ENCODE data around the gene CST2.

Gene CST2

DNA sequence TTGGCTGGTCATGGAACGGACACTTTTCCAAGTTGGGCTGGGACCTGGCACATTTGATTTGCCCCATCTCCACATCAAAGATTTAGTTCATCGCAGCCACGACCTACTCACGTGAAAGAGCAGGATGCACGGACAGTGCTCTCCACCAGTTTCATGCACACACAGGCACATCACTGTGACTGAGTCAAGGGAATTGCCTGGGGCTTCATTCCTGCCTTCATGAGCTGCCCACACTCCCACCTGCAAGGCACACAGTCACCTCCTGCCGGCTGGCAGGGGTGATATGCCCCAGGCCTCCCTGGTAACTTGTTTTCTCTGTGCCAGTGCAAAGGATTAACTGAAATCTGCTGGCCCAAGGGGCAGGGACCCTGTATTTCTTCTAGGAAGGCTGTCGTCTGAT lies 52.4 kb downstream of the CST2 start:
- Histone ChIP-seq H3K4me3 (ENCODE audit: low read length in 2 of 2) (peak overlapping the region in 1 of 2 donors; percentile 48), H4K8ac (ENCODE audit: low read depth, low read length) (no peak overlapping the region), H2BK12ac (ENCODE audit: low read length) (no peak overlapping the region), H3K4ac (ENCODE audit: low read length) (no peak overlapping the region), H3K9ac (ENCODE audit: low read depth, low read length, poor library complexity) (no peak overlapping the region), H3K23ac (ENCODE audit: low read depth, low read length, poor library complexity) (no peak overlapping the region), H3K9me3 (replicated peaks in 1 of 2; ENCODE audit: control insufficient read depth in 2 of 2, insufficient read depth in 1 of 2, low read depth in 1 of 2, low read length in 2 of 2) (peaks cover 0 to 2% of the 10 kb centered on the region in 2 donors), H3K79me1 (ENCODE audit: low read depth, low read length) (no peaks in the 10 kb centered on the region), H2BK5ac (ENCODE audit: low read length) (no peak overlapping the region), H2AK5ac (ENCODE audit: low read depth, low read length) (no peak overlapping the region), H3K18ac (ENCODE audit: low read length) (no peak overlapping the region), H2BK120ac (ENCODE audit: low read depth, low read length) (no peak overlapping the region), H3K4me1 (ENCODE audit: control insufficient read depth in 2 of 2, insufficient read depth in 1 of 2, low read depth in 1 of 2, low read length in 2 of 2) (peaks cover 0 to 9% of the 10 kb centered on the region in 2 donors), H4K91ac (ENCODE audit: low read depth, low read length, poor library complexity) (no peak overlapping the region), H2BK15ac (ENCODE audit: low read length) (no peak overlapping the region), H3K36me3 (replicated peaks in 1 of 2; ENCODE audit: control insufficient read depth in 2 of 2, insufficient read depth in 2 of 2, low read length in 2 of 2) (no peaks in the 10 kb centered on the region), H3K4me2 (ENCODE audit: insufficient read depth, low read length, poor library complexity, severe bottlenecking) (no peak overlapping the region), H3K14ac (ENCODE audit: low read length) (no peak overlapping the region), H3K27me3 (ENCODE audit: control insufficient read depth in 3 of 3, insufficient read depth in 3 of 3, low read depth in 1 of 3, low read length in 3 of 3) (no peaks in the 10 kb centered on the region), H2AFZ (ENCODE audit: low read length) (no peak overlapping the region), H3K27ac (replicated peaks; ENCODE audit: low read length) (no peak overlapping the region)
- no peak for DNase-seq (ENCODE audit: low spot score)
- WGBS, 2 donors (ENCODE audit: extremely low coverage in 2 of 2, insufficient read length in 2 of 2, insufficient replicate concordance in 1 of 2) = no CpG with 5 or more reads among the region's 7 CpGs

Measured in neuronal stem cell (in vitro differentiated cells).